Urothelium cell line (cell line): ENCODE results near the gene RXFP1.

ENCODE experiments used
- DNase-seq: peaks from one replicate; pipeline ENCODE4 v3.0.0; 2011; ENCODE audit warnings: low spot score, mixed read lengths
- FAIRE-seq: peaks from 2 replicates; lab custom pipeline; 2011; peaks lifted over from hg19 to GRCh38; lab: Jason Lieb, UNC

The RXFP1 gene

DNA sequence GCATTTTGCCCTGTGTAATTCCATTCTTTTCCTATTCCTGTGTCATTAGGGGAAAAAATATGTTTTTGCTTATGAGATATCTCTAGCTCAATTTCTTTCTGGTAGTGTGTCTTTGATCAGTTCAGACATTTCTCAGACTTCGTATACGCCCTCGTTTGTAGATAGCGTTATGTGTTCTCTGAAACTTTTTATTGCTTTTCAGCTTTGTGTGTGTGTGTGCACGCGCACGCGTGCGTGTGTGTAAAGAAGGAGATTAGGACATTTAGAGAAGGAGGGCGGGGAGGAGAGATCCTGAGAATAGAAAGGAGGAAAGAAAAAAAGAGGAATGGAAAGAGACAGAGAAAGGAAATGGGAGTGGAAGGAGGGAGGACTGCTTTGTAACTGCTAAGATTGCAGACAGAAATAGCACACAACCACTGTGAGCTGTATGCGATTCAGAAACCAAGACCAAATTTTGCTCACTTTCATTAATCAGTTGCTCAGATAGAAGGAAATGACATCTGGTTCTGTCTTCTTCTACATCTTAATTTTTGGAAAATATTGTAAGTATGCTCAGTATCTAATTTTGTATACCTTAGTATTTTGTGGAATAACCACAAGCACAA, at the start of gene RXFP1:
Gene RXFP1, plus strand, starts transcription at position 399 of the 605 bp plus-strand sequence. Its CDS starts 95 bp downstream, at position 494.
- DNase-seq = no peak
- no peak for FAIRE-seq

DNA sequence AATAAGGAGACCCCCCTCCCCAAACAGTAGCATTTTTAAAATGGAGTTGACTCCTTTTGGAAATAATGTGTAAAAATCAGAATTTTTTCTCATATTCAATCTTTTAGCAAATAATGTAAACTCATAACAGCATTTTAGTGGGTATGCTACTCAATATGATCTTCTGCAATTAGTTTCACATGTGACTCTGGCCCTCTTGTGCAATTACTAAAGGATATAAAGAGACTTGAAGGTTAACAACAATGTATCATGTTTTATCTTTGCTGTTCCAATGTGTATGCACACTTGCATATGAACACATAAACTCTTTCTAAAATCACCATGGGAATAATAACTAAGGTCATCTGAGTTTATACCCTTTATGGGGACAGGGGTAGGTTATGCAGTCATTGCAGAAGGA, 39.9 kb upstream of the RXFP1 start:
- no peak for FAIRE-seq
- no peak for DNase-seq

DNA sequence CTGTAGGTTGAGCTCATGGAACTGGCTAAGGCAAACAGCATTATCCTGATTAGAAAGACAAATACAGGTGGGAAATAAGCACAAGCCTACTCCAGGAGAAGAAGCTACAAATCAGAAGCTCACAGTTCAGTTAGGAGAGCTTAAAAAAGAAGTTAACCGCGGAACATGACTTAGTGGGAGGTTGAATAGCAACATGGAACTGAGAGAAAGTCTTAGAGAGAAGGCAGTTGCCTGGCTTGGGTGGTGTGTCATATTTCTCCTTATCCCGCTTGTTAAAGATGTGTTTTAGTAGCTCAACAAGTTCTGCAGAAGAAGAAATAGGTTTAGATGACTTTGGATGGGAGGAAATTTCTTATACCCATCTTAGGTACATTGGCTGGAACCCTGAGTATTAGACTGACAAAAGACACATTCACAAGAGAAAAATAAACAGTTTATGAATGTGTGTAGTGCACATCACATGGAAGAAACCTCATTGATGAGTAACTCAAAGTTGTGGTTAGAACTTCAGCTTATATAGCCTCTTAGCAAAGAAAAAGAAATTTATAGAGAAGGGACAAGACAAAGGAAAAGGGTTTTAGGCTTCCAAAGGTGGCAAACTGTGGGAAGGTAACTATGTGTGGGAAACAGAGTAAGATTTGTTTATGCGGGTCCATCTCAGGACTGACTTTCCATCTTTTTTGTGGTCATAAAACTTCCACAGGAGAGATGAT, 37.4 kb upstream of the RXFP1 start:
- peak; percentile 12 for DNase-seq
- FAIRE-seq = no peak

GRCh38 chr4:158490629-158491028, 31.1 kb upstream of the RXFP1 start:
- no peak for DNase-seq
- FAIRE-seq = no peak

- DNase-seq = no peak
- FAIRE-seq = no peak
Measured at GRCh38 chr4:158492391-158492790, 29.3 kb upstream of the RXFP1 start.

DNA sequence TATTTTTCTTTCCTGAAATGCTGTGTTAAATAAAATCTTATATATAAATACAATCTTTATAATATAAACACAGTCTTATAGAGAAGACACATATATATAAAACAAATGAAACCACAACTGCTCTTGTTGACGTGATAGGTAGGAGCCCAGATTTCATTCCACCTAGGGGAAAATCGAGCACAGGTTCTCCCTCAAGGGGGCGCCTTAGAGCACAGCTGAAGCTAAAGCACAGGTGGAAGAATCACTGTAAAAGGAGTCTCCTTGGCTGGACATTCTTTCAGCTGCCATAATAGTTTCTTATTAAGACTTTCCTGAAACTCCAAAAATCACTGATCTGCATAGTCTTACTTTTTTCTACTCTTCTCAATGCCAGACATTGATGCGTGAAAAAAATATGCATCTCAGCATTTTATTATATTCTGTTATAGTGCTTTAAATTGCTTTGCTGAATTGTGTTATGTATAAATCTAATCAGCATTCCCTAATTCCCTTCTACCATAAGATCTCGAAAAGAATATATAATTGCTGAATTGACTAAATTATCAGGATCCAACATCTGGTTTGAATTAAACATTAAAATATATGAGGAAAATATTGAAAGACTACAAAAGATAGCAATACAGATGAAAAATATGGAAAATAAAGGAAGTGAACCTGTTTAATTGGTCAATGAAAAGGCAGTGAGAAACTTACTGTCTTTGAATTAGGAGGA, 25.5 kb upstream of the RXFP1 start:
- FAIRE-seq = no peak
- peak; percentile 6 for DNase-seq

DNA sequence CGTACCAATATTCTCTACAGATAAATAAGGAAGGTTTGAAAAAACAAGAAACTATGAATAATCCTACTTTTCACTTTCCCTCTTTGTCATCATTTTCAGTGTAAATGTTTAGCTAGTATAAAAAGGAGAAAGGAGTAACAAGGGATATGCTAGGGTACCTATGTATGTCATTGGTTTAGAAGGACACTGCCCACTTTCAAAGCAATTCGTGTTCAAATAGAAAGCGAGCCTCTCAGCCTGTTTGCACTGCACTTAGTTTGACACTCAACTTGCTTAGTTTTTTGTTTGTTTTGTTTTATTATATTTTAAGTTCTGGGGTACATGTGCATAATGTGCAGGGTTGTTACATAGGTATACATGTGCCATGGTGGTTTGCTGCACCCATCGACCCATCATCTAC, 21.6 kb upstream of the RXFP1 start:
- FAIRE-seq (no peak), DNase-seq (no peak)

DNA sequence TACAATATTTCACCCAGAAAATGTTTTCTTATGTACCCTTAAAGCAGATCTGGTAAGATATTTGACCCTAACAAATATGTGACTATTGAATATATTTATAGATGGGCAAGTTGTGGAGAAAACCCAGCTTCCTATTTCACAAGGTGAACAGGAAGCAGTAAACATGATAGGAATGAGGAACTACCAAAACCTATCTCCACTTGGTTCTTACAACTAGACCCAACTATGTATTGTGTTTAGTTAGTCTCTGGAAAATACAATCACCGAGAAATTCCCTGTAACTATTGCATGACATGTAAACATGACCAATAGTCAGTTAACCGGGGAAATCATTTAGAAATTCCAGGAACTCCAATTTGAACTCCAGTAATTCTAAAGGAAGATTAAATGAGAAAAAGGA, 8.4 kb upstream of the RXFP1 start:
- FAIRE-seq (no peak), DNase-seq (no peak)

- no peak for FAIRE-seq
- DNase-seq = no peak
Measured at GRCh38 chr4:158519226-158519625, 2.5 kb upstream of the RXFP1 start.

GRCh38 chr4:158523990-158524535, 2.4 kb downstream of the RXFP1 start:
- FAIRE-seq (no peak), DNase-seq (no peak)

DNA sequence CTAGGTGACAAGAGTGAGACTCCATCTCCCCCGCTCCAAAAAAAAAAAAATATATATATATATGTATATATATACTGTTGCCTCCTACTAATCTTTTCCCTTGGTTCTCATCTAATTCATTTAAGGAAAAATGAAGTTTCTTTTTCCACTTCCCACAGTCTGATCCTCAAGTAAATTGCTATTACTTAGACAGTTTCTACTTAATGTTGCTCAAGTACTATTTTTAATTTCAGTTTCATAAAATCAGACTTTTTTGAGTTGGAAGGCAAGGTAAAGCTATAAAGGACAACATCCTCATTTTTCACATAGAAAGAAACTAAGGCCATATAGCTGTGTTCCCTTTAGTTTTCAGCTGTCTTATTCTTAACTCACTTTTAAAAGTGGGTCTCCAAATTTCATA, 5.8 kb downstream of the RXFP1 start:
- FAIRE-seq = no peak
- no peak for DNase-seq

GRCh38 chr4:158529505-158529904, 7.8 kb downstream of the RXFP1 start:
- no peak for FAIRE-seq
- no peak for DNase-seq

DNA sequence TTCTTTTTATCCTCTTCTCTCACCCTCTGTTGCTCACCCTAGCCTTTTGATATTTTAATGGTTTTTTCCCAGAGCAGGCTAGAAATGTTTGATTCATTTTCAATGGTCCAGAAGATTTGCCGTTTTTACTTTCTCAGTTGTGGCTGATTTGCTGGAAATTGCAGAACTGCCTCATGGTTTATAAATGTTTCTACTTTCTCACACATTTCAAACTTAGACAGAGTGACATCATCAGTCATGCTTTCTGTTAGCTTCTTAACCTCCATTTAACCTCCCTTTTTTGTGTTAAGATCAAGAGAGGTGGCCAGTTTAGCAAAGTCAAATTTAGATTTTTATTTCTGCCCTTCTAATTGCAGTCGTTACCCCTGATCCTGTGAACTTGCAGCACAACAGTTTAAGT, 8.7 kb downstream of the RXFP1 start:
- no peak for DNase-seq
- no peak for FAIRE-seq

DNA sequence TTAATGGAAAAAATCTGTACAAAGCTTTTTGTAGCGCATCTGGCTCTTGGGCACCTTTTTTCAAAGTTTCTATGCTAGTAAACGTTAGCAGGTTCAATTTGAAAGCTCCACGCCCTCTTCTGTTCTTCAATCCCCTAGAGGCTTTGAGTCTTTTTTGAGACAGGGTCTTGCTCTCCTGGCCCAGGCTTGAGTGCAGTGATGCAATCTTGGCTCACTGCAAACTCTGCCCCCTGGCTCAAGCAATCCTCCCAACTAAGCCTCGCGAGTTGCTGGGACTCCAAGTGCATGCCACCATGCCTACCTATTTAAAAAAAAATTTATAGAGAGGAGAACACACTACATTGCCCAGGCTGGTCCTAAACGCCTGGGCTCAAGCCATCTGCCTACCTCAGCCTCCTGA, 9.2 kb downstream of the RXFP1 start:
- no peak for FAIRE-seq
- no peak for DNase-seq

- FAIRE-seq (no peak), DNase-seq (no peak)
Measured at GRCh38 chr4:158532556-158533231, 11.0 kb downstream of the RXFP1 start.

GRCh38 chr4:158534727-158535126, 13.0 kb downstream of the RXFP1 start:
- FAIRE-seq = no peak

DNA sequence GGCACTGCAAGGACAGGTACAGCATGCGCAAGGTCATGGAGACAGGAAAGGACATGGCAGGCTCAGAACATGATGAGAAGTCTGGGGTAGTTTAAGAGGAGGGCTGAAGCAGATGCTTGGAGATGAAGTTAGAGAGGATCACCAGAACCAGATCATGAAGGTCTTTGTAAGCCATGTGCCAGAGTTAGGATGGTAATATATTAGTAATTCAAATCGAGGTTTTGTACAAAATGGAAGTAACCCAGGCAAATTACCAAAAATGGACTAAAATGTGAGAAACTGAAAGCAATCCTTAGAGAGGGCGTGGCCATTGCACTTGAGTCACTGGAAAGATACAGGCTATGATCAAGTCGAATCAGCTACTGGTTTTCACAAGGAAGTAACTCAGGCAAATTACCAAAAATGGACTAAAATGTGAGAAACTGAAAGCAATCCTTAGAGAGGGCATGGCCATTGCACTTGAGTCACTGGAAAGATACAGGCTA, 13.5 kb downstream of the RXFP1 start:
- no peak for FAIRE-seq
- DNase-seq = no peak

More at GRCh38 chr4:158534727-158535126, 13.0 kb downstream of the RXFP1 start:
- DNase-seq = no peak

- DNase-seq (no peak), FAIRE-seq (no peak)
Measured at GRCh38 chr4:158536833-158537232, 15.2 kb downstream of the RXFP1 start.

DNA sequence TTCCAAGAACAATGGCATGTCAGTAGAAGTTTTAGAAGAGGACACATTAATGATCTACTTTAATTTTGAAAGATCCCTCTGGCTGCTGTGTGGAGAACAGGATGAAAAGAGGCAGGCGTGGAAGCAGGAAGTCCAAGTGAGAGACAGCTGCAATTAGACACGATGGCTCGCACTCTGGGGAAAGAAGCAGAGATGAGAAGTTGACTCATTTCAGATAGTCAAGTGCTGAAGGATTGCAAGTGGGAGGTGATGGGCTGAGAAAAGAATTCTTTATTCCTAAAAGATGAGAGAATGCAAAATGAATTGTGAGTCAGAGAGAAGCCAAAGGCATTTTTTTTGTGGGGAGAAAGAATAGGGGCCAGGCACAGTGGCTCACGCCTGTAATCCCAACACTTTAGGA, 16.5 kb downstream of the RXFP1 start:
- peak; percentile 21 for DNase-seq
- FAIRE-seq = no peak

- FAIRE-seq = no peak
- DNase-seq = no peak
Measured at GRCh38 chr4:158538911-158539310, 17.2 kb downstream of the RXFP1 start.
